ENCODE results near the gene ASB2. TPM values are rescaled to one million over a fixed set of nuclear protein-coding genes. Genes with fewer than 3 reads are reported as not detected.

The ASB2 gene
- polyA plus RNA-seq, 1 of the 3 experiments (the other 2 are of a cell fraction): 0.15 TPM

GRCh38 chr14:93892923-93893558 is 83.3 kb downstream of the ASB2 start (continued):
- TF ChIP-seq PBX3 (IDR thresholded peaks at IDR 0.05) (no peak), FOSL2 (IDR thresholded peaks at IDR 0.05; ENCODE audit: borderline replicate concordance, low read depth) (no peak), TAF1 (IDR thresholded peaks at IDR 0.05; ENCODE audit: borderline replicate concordance, low read depth, low read length) (no peak), REST (IDR thresholded peaks at IDR 0.05; ENCODE audit: low read depth, low read length) (no peak), YY1 (IDR thresholded peaks at IDR 0.05; ENCODE audit: low read depth) (no peak), TEAD4 (IDR thresholded peaks at IDR 0.05; ENCODE audit: borderline replicate concordance, insufficient read depth) (no peak), ZBTB33 (IDR thresholded peaks at IDR 0.05; ENCODE audit: borderline replicate concordance, low read depth) (no peak), GATA2 (CRISPR knock-in tag; IDR thresholded peaks at IDR 0.05) (no peak), RAD21 (IDR thresholded peaks at IDR 0.05; ENCODE audit: low read length) (peak; percentile 75), NFIC (IDR thresholded peaks at IDR 0.05; ENCODE audit: borderline replicate concordance) (no peak), CTCF (IDR thresholded peaks at IDR 0.05) (peak; percentile 95), IRF3 (IDR thresholded peaks at IDR 0.05; ENCODE audit: low read depth, low read length) (no peak), EP300 (IDR thresholded peaks at IDR 0.05; ENCODE audit: borderline replicate concordance in 1 of 2, low read depth in 1 of 2, low read length in 1 of 2) (no peak), FOXM1 (IDR thresholded peaks at IDR 0.05; ENCODE audit: low read depth) (no peak), SIN3A (IDR thresholded peaks at IDR 0.05; ENCODE audit: borderline replicate concordance, low read depth, low read length) (no peak), CHD2 (IDR thresholded peaks at IDR 0.05; ENCODE audit: low read length, partially characterized antibody) (no peak), SMC3 (IDR thresholded peaks at IDR 0.05; ENCODE audit: low read depth, low read length) (peak; percentile 85), MEF2A (IDR thresholded peaks at IDR 0.05; ENCODE audit: borderline replicate concordance, low read depth) (no peak)

All from SK-N-SH (cell line).